IMR-90 (cell line): ENCODE measurements around the gene CRYGA. TPM values are rescaled to one million over a fixed set of nuclear protein-coding genes. Genes with fewer than 3 reads are reported as not detected.

ENCODE experiments used
- ATAC-seq: fragments of 200-7000 bp; cut with Tn5 transposase; 2 replicates; pipeline ENCODE4 v1.9.1; 2020; ENCODE audit warnings: low read depth, mild to moderate bottlenecking, moderate library complexity
- BruUV-seq: library from RNA; stranded (reverse); fragments of 400-500 nt; replicated peaks from 2 replicates; lab custom pipeline; 2021; lab: Mats Ljungman, UMichigan
- CTCF ChIA-PET: fragments of 300-600 bp; formaldehyde crosslinking; extraction: SDS; loops from one replicate; lab custom pipeline; 2021; ENCODE audit warnings: antibody characterized with exemption; lab: Yijun Ruan, JAX
- POLR2A ChIA-PET: fragments of 300-600 bp; sonication (Branson Sonifier 250); formaldehyde crosslinking; loops from one replicate; lab custom pipeline; 2022; ENCODE audit warnings: antibody characterized with exemption; ENCODE audit not compliant: unreplicated experiment; lab: Charles Lee
- DNase-seq: peaks from one replicate; pipeline ENCODE4 v3.0.0; 2013
- H2AFZ ChIP-seq: replicated peaks from 2 replicates; pipeline ENCODE3; 2013; ENCODE audit warnings: low read length, mild to moderate bottlenecking; ENCODE audit not compliant: poor library complexity
- H2AK5ac ChIP-seq: 2 replicates; pipeline ENCODE4 v1.6.1; 2013; ENCODE audit warnings: low read depth, low read length, inconsistent platforms
- H2AK9ac ChIP-seq: replicated peaks from 2 replicates; pipeline ENCODE3; 2013; ENCODE audit warnings: mild to moderate bottlenecking, low read depth, low read length, moderate library complexity; ENCODE audit not compliant: poor library complexity
- H2BK120ac ChIP-seq: 2 replicates; pipeline ENCODE4 v1.6.1; 2013; ENCODE audit warnings: low read depth, low read length, inconsistent platforms
- H2BK15ac ChIP-seq: 3 replicates; pipeline ENCODE4 v1.6.1; 2013; ENCODE audit warnings: low read depth, low read length, inconsistent platforms
- H2BK20ac ChIP-seq: 2 replicates; pipeline ENCODE4 v1.6.1; 2013; ENCODE audit warnings: low read depth, mild to moderate bottlenecking, inconsistent platforms, low read length, moderate library complexity
- H2BK5ac ChIP-seq: 2 replicates; pipeline ENCODE4 v1.6.1; 2013; ENCODE audit warnings: mild to moderate bottlenecking, low read depth, low read length, inconsistent platforms; ENCODE audit not compliant: poor library complexity, severe bottlenecking
- H3K14ac ChIP-seq: replicated peaks from 2 replicates; pipeline ENCODE4 v1.6.1; 2013; ENCODE audit warnings: low read depth, low read length, inconsistent platforms
- H3K18ac ChIP-seq: 2 replicates; pipeline ENCODE4 v1.6.1; 2013; ENCODE audit warnings: low read depth, low read length, control low read depth
- H3K23ac ChIP-seq: 2 replicates; pipeline ENCODE4 v1.6.1; 2013; ENCODE audit warnings: low read depth, low read length, inconsistent platforms
- H3K27ac ChIP-seq: 2 replicates; pipeline ENCODE4 v1.5.1; 2013; ENCODE audit warnings: mild to moderate bottlenecking, control low read depth, low read length; ENCODE audit not compliant: insufficient read depth
- H3K27me3 ChIP-seq: 2 replicates; pipeline ENCODE4 v1.6.1; 2013; ENCODE audit warnings: low read length; ENCODE audit not compliant: control insufficient read depth, insufficient read depth
- H3K36me3 ChIP-seq: 2 replicates; pipeline ENCODE4 v1.6.1; 2013; ENCODE audit warnings: low read length, mixed read lengths; ENCODE audit not compliant: control insufficient read depth, insufficient read depth
- H3K4ac ChIP-seq: 2 replicates; pipeline ENCODE4 v1.6.1; 2013; ENCODE audit warnings: low read depth, low read length, inconsistent platforms
- H3K4me1 ChIP-seq: 2 replicates; pipeline ENCODE4 v1.6.1; 2013; ENCODE audit warnings: low read length, mixed read lengths; ENCODE audit not compliant: control insufficient read depth, insufficient read depth
- H3K4me2 ChIP-seq: 2 replicates; pipeline ENCODE4 v1.6.1; 2013; ENCODE audit warnings: low read depth, mild to moderate bottlenecking, control low read depth, low read length, moderate library complexity
- H3K4me3 ChIP-seq: 2 replicates; pipeline ENCODE4 v1.5.1; 2013; ENCODE audit warnings: low read depth, mild to moderate bottlenecking, control low read depth, low read length, moderate library complexity; ENCODE audit not compliant: insufficient read depth
- H3K56ac ChIP-seq: 2 replicates; pipeline ENCODE4 v1.6.1; 2013; ENCODE audit warnings: low read length, inconsistent platforms; ENCODE audit not compliant: insufficient read depth; ENCODE audit errors: extremely low read depth
- H3K79me1 ChIP-seq, 2 experiments: 2 replicates each; pipeline ENCODE4 v1.6.1; 2013; ENCODE audit warnings: low read length in 2 of 2, inconsistent platforms in 1 of 2, low read depth in 1 of 2
- H3K9ac ChIP-seq: 2 replicates; pipeline ENCODE4 v1.6.1; 2013; ENCODE audit warnings: low read depth, low read length, control low read depth
- H3K9me1 ChIP-seq: 2 replicates; pipeline ENCODE4 v1.6.1; 2013; ENCODE audit warnings: low read length, inconsistent platforms; ENCODE audit not compliant: insufficient read depth
- H3K9me3 ChIP-seq: 2 replicates; pipeline ENCODE4 v1.6.1; 2013; ENCODE audit warnings: low read length; ENCODE audit not compliant: control insufficient read depth, insufficient read depth
- H4K20me1 ChIP-seq: 2 replicates; pipeline ENCODE4 v1.6.1; 2013; ENCODE audit warnings: low read length, inconsistent platforms; ENCODE audit not compliant: insufficient read depth
- H4K5ac ChIP-seq: 2 replicates; pipeline ENCODE4 v1.6.1; 2013; ENCODE audit warnings: mild to moderate bottlenecking, low read depth, low read length, control low read depth
- H4K8ac ChIP-seq, 2 experiments: 2 replicates each; pipeline ENCODE4 v1.6.1; 2013; ENCODE audit warnings: low read depth in 2 of 2, low read length in 2 of 2, control low read depth in 1 of 2, inconsistent platforms in 1 of 2
- H4K91ac ChIP-seq: 2 replicates; pipeline ENCODE4 v1.6.1; 2013; ENCODE audit warnings: low read depth, low read length, inconsistent platforms; ENCODE audit not compliant: insufficient read depth
- BHLHE40 ChIP-seq: fragments of 150-350 bp; IDR thresholded peaks from 2 replicates; pipeline ENCODE4 v1.6.1; 2016; ENCODE audit warnings: mild to moderate bottlenecking, low read depth, low read length
- CEBPB ChIP-seq: IDR thresholded peaks from 2 replicates; pipeline ENCODE4 v1.6.1; 2012; ENCODE audit warnings: low read depth, low read length, improper control_type of control experiment
- CHD1 ChIP-seq: IDR thresholded peaks from 2 replicates; pipeline ENCODE4 v1.6.1; 2012; ENCODE audit warnings: low read depth, low read length, improper control_type of control experiment
- CTCF ChIP-seq: conservative IDR thresholded peaks from 2 replicates; pipeline ENCODE4 v1.5.1; 2012; ENCODE audit warnings: mild to moderate bottlenecking, low read depth, low read length, improper control_type of control experiment
- ELK1 ChIP-seq: fragments of 150-350 bp; IDR thresholded peaks from 2 replicates; pipeline ENCODE4 v1.6.1; 2016; ENCODE audit warnings: low read depth, mild to moderate bottlenecking, low read length, moderate library complexity, borderline replicate concordance
- FOS ChIP-seq: fragments of 150-350 bp; IDR thresholded peaks from 2 replicates; pipeline ENCODE4 v1.6.1; 2016; ENCODE audit warnings: low read depth, low read length
- MAFK ChIP-seq: IDR thresholded peaks from 2 replicates; pipeline ENCODE4 v1.6.1; 2012; ENCODE audit warnings: low read depth, low read length, improper control_type of control experiment
- MAZ ChIP-seq: IDR thresholded peaks from 2 replicates; pipeline ENCODE4 v1.6.1; 2012; ENCODE audit warnings: low read depth, mild to moderate bottlenecking, low read length, improper control_type of control experiment, moderate library complexity, borderline replicate concordance
- MXI1 ChIP-seq: IDR thresholded peaks from 2 replicates; pipeline ENCODE4 v1.6.1; 2012; ENCODE audit warnings: low read depth, mild to moderate bottlenecking, low read length, moderate library complexity, borderline replicate concordance
- POLR2A ChIP-seq: IDR thresholded peaks from 2 replicates; pipeline ENCODE4 v1.6.1; 2012; ENCODE audit warnings: mild to moderate bottlenecking, low read depth, low read length
- RAD21 ChIP-seq: IDR thresholded peaks from 2 replicates; pipeline ENCODE4 v1.6.1; 2012; ENCODE audit warnings: low read length, improper control_type of control experiment
- RCOR1 ChIP-seq: IDR thresholded peaks from 2 replicates; pipeline ENCODE4 v1.6.1; 2012; ENCODE audit warnings: mild to moderate bottlenecking, low read length, improper control_type of control experiment; ENCODE audit not compliant: insufficient replicate concordance
- RFX5 ChIP-seq: IDR thresholded peaks from 2 replicates; pipeline ENCODE4 v1.8.0; 2012; ENCODE audit warnings: low read depth, mild to moderate bottlenecking, low read length, moderate library complexity
- SMC3 ChIP-seq: fragments of 150-350 bp; IDR thresholded peaks from 2 replicates; pipeline ENCODE4 v1.6.1; 2016; ENCODE audit warnings: low read depth, mild to moderate bottlenecking, antibody characterized with exemption, low read length, moderate library complexity
- USF2 ChIP-seq: fragments of 150-350 bp; IDR thresholded peaks from 2 replicates; pipeline ENCODE4 v1.6.1; 2017; ENCODE audit warnings: mild to moderate bottlenecking, antibody characterized with exemption, low read length, low read depth
- WGBS, 2 experiments: methylation state at CpG; one replicate each; pipeline versions ENCODE4 v1.1.5 to v1.1.7; 2013; ENCODE audit warnings: missing lambda C conversion rate in 2 of 2; ENCODE audit not compliant: insufficient read length in 1 of 2; ENCODE audit errors: extremely low coverage in 2 of 2; 5-methylcytosine and 5-hydroxymethylcytosine counted together
- dilution Hi-C: fragments of 300-500 bp; cut with HindIII; formaldehyde crosslinking; loops from one replicate; pipeline ENCODE4 v1.14.3; 2018; ENCODE audit warnings: low sequenced_read_pairs; ENCODE audit not compliant: unreplicated experiment
- in situ Hi-C: fragments of 300-500 bp; cut with MboI; formaldehyde crosslinking; loops from 3 replicates; pipeline ENCODE4 v1.14.3; 2019; ENCODE audit warnings: low sequenced_read_pairs, inconsistent platforms, mixed read lengths
- intact Hi-C: fragments of 100-400 bp; cut with micrococcal nuclease; formaldehyde crosslinking; loops from 2 replicates; pipeline ENCODE4 v1.10.0; 2022
- polyA plus RNA-seq, 3 experiments: library from polyadenylated mRNA; depleted of rRNA; stranded (reverse); fragments of >200 nt; gene quantifications; 2 replicates each; pipeline ENCODE4 v1.2.3, GENCODE V29; 2012; ENCODE audit warnings: low replicate concordance in 1 of 3
- total RNA-seq: library from RNA; depleted of rRNA; stranded (reverse); fragments of >200 nt; gene quantifications from 2 replicates; pipeline ENCODE4 v1.2.3, GENCODE V29; 2012

CRYGA gene
- total and polyA plus RNA-seq, 2 of the 4 experiments (the other 2 are of a cell fraction) = not detected

GRCh38 chr2:208134928-208135586 lies 28.3 kb downstream of the CRYGA start:
- Histone ChIP-seq H3K9ac (no peak overlapping the region), H3K27ac (no peak overlapping the region), H3K9me1 (no peaks in the 10 kb centered on the region), H3K4me1 (no peaks in the 10 kb centered on the region), H2BK20ac (no peak overlapping the region), H3K4me3 (no peak overlapping the region), H3K4ac (no peak overlapping the region), H2AK5ac (no peak overlapping the region), H2BK5ac (no peak overlapping the region), H3K4me2 (no peak overlapping the region), H2AK9ac (no peak overlapping the region), H3K79me1 (no peaks in the 10 kb centered on the region), H4K8ac (no peak overlapping the region), H2AFZ (peak overlapping the region; percentile 63), H4K91ac (no peak overlapping the region), H3K14ac (no peak overlapping the region), H3K9me3 (no peaks in the 10 kb centered on the region), H4K5ac (no peak overlapping the region), H4K20me1 (no peaks in the 10 kb centered on the region), H3K27me3 (no peaks in the 10 kb centered on the region), H2BK120ac (no peak overlapping the region), H3K56ac (no peak overlapping the region), H3K36me3 (no peaks in the 10 kb centered on the region), H2BK15ac (no peak overlapping the region), H3K23ac (no peak overlapping the region), H3K18ac (no peak overlapping the region)
- BruUV-seq = no TSS peak
- ChIA-PET POLR2A (no interaction called here), CTCF (no interaction called here)
- dilution Hi-C loops = no loop called here
- intact Hi-C loops = no loop called here
- in situ Hi-C loops = no loop called here
- TF ChIP-seq RCOR1 = no peak
- no peak for TF ChIP-seq SMC3
- TF ChIP-seq MAFK = no peak
- TF ChIP-seq CHD1 = no peak
- no peak for TF ChIP-seq FOS
- no peak for TF ChIP-seq ELK1
- TF ChIP-seq MXI1 = no peak
- TF ChIP-seq CTCF = no peak
- TF ChIP-seq RAD21 = no peak
- no peak for TF ChIP-seq BHLHE40
- TF ChIP-seq POLR2A = no peak
- TF ChIP-seq USF2 = no peak
- no peak for TF ChIP-seq MAZ
- TF ChIP-seq RFX5 = no peak
- TF ChIP-seq CEBPB = no peak
- no CpG with 5 or more reads among the region's 8 CpGs for WGBS, 2 experiments
- ATAC-seq (no peak), DNase-seq (no peak)
